22Rv1 (cell line): ENCODE results near the gene COMMD1.

Experiments
- ZFX ChIP-seq: fragments of 450-650 bp; IDR thresholded peaks from 2 replicates; pipeline ENCODE4 v1.6.1; 2017; ENCODE audit warnings: antibody characterized with exemption, borderline replicate concordance
- TF ChIP-seq, protein P1 (sequence below): fragments of 450-650 bp; IDR thresholded peaks from 2 replicates; pipeline ENCODE4 v1.5.1; 2017; ENCODE audit warnings: mild to moderate bottlenecking

DNA sequence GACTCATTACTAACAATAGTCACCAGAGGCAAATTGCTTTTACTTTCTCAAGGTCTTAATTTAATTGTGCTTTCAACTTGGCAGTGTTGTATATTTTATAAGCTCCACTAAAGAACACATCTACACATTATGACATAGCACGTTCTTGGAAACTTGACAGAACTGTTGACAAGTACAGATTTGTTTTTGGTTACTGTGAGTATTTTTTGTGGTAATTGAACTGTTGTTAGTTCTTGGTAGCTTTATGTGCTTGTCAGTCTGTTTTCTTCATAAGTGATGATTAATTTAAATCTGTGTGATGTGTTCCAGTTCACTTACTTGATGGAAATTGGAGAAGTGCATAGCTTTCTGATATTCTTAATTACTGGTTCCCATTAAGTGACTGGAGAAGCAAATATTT is 63.9 kb downstream of the COMMD1 start:
- TF ChIP-seq, protein P1, sequence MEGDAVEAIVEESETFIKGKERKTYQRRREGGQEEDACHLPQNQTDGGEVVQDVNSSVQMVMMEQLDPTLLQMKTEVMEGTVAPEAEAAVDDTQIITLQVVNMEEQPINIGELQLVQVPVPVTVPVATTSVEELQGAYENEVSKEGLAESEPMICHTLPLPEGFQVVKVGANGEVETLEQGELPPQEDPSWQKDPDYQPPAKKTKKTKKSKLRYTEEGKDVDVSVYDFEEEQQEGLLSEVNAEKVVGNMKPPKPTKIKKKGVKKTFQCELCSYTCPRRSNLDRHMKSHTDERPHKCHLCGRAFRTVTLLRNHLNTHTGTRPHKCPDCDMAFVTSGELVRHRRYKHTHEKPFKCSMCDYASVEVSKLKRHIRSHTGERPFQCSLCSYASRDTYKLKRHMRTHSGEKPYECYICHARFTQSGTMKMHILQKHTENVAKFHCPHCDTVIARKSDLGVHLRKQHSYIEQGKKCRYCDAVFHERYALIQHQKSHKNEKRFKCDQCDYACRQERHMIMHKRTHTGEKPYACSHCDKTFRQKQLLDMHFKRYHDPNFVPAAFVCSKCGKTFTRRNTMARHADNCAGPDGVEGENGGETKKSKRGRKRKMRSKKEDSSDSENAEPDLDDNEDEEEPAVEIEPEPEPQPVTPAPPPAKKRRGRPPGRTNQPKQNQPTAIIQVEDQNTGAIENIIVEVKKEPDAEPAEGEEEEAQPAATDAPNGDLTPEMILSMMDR: no peak
- TF ChIP-seq ZFX: no peak
